ENCODE measurements around the gene MRPL52.

- no peak for TF ChIP-seq POLR2A (IDR thresholded peaks at IDR 0.05; ENCODE audit: low read length)
- TF ChIP-seq GATA1 (IDR thresholded peaks at IDR 0.05; ENCODE audit: low read depth, low read length), result no peak
These were observed 49.5 kb upstream of the MRPL52 start for GRCh38 chr14:22780105-22780679.
